GM11168 (cell line): ENCODE data around the gene STH.
"Not testable (repeated sequence)": the region's sequence is repeated elsewhere in the genome, so short reads cannot be mapped to it uniquely, and the experiment has no call there.

Experiments
- in situ Hi-C: fragments of 300-500 bp; cut with MboI; formaldehyde crosslinking; loops from one replicate; pipeline ENCODE4 v1.12.0; 2022; ENCODE audit warnings: low sequenced_read_pairs; ENCODE audit not compliant: unreplicated experiment

Gene STH, protein sequence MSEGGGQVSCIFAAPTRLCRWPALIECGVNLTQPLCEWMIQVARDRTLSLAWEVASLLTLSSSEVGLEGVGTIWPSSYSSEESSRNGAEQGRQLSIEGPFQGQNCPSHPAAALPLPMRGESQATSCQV

DNA sequence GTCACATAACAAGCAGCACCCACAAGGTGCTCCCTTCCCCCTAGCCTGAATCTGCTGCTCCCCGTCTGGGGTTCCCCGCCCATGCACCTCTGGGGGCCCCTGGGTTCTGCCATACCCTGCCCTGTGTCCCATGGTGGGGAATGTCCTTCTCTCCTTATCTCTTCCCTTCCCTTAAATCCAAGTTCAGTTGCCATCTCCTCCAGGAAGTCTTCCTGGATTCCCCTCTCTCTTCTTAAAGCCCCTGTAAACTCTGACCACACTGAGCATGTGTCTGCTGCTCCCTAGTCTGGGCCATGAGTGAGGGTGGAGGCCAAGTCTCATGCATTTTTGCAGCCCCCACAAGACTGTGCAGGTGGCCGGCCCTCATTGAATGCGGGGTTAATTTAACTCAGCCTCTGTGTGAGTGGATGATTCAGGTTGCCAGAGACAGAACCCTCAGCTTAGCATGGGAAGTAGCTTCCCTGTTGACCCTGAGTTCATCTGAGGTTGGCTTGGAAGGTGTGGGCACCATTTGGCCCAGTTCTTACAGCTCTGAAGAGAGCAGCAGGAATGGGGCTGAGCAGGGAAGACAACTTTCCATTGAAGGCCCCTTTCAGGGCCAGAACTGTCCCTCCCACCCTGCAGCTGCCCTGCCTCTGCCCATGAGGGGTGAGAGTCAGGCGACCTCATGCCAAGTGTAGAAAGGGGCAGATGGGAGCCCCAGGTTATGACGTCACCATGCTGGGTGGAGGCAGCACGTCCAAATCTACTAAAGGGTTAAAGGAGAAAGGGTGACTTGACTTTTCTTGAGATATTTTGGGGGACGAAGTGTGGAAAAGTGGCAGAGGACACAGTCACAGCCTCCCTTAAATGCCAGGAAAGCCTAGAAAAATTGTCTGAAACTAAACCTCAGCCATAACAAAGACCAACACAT is at the start of gene STH:
Gene STH, plus strand, starts transcription at position 264 of the 913 bp plus-strand sequence. Its CDS starts 30 bp downstream, at position 294.
- in situ Hi-C loops: no loop called here

DNA sequence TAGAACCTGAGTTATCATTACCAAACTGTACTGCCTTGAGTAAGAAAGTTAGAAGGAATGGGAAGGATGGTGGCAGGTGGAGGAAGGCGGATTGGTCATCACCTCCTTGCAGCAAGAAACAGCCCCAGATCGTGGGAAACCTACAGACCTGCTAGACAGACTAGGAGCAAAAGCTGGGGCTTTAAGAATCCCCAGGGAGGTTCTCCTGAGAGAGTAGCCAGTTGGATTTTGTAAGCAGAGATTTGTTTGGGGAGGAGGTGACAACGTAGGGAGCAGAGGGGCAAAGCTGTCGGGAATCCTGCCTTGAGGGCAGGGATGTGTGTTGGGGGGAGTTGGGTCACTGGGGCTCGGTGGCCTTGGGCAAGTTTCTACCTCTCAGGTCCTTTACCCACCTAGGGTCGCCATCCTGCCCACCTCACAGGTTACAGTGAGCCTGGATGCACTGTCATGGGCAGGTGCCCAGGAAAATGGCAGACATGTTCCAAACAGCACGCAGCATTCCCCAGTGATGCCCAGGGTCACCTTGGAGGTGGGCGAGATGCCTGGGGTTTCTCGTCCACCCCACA is 49.2 kb upstream of the STH start:
- in situ Hi-C loops: no loop called here

GRCh38 chr17:45950888-45951287 is 48.2 kb upstream of the STH start:
- in situ Hi-C loops: no loop called here

GRCh38 chr17:45951403-45951802 is 47.6 kb upstream of the STH start:
- in situ Hi-C loops: no loop called here

DNA sequence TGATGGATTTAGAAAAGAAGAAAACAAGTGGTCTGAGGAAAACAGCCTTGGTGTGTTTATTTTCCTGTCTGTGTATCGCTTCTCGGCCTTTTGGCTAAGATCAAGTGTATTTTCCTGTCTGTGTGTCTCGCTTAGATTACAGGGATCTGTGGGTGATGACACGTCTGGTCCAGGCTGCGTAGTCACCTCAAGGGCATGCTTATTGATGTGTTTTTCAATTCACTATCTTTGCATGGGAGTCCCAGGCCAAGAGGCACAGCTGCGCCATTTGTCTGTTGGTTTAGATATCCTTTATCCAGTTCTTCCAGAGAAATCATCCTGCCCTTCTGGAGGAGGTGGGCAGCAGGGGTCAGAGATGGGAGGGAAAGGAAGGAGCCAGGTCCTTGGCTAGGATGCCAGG is 47.1 kb upstream of the STH start:
- in situ Hi-C loops: no loop called here

GRCh38 chr17:45952814-45953320 is 46.2 kb upstream of the STH start:
- in situ Hi-C loops: no loop called here

GRCh38 chr17:45953561-45953960 is 45.5 kb upstream of the STH start:
- in situ Hi-C loops: no loop called here

- in situ Hi-C loops: no loop called here
These were observed 44.1 kb upstream of the STH start for GRCh38 chr17:45954914-45955313.

DNA sequence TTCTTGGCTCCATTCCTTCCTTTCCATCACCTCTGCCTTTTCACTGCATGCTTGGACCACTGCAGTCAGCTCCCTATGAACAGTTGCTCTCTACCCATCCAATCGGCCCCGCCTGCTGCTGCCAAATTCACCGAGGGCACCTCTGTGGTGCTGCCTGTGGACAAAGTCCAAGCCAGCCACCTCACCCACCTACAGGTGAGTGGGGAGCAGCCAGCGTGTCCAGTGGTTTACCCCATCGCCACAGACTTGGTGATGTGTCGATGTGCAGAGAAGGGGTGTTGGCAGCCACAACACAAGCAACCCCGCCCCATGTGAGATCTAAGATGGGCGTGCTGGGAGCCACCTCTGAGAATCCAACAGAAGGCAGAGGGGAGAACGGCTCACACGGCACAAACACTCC is 43.7 kb upstream of the STH start:
- in situ Hi-C loops: no loop called here

- in situ Hi-C loops: no loop called here
These were observed 43.0 kb upstream of the STH start for GRCh38 chr17:45956090-45956489.

GRCh38 chr17:45956746-45957145 is 42.3 kb upstream of the STH start:
- in situ Hi-C loops: not testable (repeated sequence)

DNA sequence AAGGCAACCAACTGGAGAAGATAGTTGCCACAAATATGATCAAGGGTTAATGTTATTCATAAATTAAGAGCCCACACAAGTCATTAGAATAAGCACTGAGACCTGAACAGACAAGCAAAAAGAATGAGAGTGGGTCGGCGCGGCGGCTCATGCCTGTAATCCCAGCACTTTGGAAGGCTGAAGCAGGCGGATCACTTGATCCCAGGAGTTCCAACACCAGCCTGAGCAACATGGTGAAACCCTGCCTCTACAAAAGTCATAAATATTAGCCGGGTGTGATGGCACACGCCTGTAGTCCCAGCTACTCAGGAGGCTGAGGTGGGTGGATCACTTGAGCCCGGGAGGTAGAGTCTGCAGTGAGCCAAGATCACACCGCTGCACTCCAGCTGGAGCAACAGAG is 40.7 kb upstream of the STH start:
- in situ Hi-C loops: no loop called here

DNA sequence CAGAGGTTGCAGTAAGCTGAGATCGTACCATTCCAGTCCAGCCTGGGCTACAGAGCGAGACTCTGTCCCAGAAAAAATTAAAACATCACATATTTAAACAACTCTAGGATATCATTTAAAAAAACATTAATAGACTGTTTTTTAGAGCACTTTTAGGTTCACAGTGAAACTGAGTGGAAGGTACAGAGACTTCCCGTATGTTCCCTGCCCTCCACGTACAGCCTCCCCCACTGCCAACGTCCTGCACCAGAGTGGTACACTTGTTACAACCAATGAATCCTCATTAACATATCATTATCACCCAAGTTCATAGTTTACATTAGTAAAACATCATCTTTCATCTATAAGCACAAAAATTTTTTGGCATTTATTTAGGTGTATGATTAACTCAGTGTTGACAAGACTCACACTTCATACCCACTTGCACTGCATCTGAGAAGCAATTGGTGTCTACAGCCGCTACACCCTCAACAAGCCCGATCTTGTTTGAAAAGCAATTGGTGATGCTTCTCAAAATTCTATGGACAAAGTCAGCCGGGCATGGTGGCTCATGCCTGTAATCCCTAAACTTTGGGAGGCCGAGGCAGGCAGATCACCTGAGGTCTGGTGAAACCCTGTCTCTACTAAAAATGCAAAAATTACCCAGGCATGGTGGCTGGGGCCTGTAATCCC is 39.9 kb upstream of the STH start:
- in situ Hi-C loops: no loop called here

DNA sequence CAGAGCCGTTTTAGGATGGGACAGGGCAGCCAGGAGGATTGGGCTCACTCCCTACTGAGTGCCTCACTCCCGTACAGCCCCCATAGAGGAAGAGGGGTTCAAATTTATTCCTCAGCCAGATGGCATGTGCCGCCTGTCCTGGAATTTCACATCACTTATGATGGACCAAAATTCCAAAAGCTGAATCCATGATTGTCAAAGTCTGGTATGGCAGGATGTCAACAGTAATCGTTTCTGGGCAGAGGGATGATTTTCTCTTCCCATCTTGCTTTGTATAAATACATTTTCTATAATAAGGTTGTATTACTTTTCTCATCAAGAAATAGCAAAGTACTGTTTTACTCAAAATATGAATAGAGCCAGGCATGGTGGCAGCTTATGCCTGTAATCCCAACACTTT is 38.7 kb upstream of the STH start:
- in situ Hi-C loops: no loop called here

DNA sequence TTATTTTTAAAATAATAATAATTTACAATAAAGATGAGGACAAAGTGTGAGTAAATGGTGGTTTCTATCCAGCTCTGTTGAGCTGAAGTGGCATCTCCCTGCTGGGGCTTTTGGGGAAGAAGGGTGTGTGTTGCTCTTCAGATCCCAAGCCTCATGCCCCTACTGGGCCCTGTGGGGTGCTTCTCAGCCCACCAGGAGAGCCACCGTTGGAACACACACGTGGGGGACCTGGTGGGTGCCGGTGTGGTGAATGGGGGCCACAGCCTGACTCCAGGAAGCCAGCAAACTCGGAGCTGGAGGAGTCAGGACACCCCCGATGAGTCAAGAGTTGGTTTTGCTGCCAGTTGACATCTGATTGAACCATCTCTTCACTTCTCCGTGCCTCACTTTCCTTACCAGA is 37.8 kb upstream of the STH start:
- in situ Hi-C loops: no loop called here

- in situ Hi-C loops: no loop called here
These were observed 36.7 kb upstream of the STH start for GRCh38 chr17:45962221-45962972.

DNA sequence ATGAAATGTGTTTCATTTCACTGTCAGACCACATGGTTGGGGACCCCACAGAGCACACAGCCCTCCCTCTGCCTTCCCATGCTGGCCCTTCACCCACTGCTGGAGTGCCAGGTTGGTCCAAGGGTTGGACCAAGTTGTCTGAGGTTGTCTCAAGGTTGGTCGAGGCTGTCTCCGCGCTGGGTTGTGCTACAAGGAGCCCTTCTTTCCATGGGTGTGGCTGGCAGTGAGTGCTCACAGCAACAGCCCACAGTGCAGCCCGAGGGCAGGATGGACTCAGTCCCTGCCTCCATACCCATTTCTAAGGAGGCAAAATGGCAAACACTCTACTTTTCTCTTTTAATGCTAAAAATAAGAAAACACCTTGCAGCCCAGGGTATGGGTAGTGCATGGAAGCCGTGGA is 35.8 kb upstream of the STH start:
- in situ Hi-C loops: no loop called here

DNA sequence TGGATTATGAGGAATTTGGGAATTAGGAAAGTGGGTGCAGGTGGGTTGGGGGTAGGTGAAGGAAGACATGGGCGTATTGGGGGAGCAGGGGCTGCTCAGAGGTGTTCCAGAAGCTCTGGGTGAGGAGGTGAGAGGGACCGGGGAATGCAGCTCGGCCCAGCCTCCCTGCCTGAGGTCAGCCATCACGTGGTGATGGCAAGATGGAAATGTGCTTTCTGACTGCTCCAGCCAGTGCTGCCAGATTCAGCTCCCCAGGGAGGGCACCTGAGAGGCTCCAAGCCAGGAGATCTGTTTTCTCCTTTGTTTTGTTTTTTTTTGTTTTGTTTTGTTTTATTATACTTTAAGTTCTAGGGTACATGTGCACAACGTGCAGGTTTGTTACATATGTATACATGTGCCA is 35.2 kb upstream of the STH start:
- in situ Hi-C loops: no loop called here

DNA sequence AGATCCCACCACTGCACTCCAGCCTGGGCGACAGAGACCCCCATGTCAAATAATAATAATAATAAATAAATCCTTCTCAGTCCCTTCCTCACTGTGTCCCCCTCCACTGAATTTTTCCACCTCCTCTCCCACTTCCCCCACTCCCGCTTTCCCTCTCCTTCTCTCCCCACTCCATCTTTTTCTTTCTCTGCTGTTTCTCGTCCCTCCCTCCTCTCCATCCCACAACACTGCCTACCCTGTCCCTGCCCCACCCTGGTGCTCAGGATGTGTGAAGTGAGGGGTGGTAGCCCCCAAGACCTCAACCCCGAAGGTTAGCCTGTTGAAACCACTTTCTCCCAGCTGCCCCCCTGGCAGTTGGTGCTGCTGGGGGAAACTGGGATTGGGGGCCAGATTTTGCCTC is 34.4 kb upstream of the STH start:
- in situ Hi-C loops: no loop called here

DNA sequence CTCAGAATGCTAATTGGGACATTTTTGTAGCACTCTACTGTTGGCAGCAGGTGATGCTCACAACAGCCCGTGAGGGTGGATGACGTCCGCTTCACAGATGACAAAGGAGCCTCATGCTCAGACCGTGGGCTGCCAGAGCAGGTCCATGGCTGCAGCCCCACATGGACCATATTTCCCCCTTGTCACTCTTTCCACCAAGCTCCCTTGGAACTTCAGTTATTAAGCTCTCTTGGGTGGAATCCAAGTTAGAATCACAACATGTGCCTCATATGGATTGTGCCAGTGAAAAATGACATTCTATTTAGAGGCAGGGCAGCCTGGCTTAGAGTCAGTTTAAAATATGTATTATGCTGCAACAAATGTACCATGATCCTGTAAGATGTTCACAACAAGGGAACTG is 33.2 kb upstream of the STH start:
- in situ Hi-C loops: no loop called here
